ENCODE measurements around the gene PDPK1.
A peak's percentile ranks its signal among the peaks of the same experiment; 100 is the strongest.
"Not testable (repeated sequence)": the region's sequence is repeated elsewhere in the genome, so short reads cannot be mapped to it uniquely, and the experiment has no call there.

The PDPK1 gene

GRCh38 chr16:2596747-2597559, 59.1 kb downstream of the PDPK1 start:
- intact Hi-C loops (cut with DNase I), result loop anchor here (10.0 kb wide), 1 partner anchor 62 kb away; the partner anchor contains the start of genes CEMP1 and PDPK1
- peak in 1 of 42 donors; percentile 17 for DNase-seq

GRCh38 chr16:2597560-2597902, 59.7 kb downstream of the PDPK1 start:
- intact Hi-C loops (cut with DNase I), result loop anchor here (10.0 kb wide), 1 partner anchor 63 kb away; the partner anchor contains the start of genes CEMP1 and PDPK1
- peak in 2 of 42 donors; percentile 3 to 6 for DNase-seq

GRCh38 chr16:2598133-2598641, 60.4 kb downstream of the PDPK1 start:
- DNase-seq, result peak in 2 of 42 donors; percentile 4 to 7
- intact Hi-C loops (cut with DNase I), result loop anchor here (10.0 kb wide), 1 partner anchor 63 kb away; the partner anchor contains the start of genes CEMP1 and PDPK1

- DNase-seq, result peak in 2 of 42 donors; percentile 6 to 8
- intact Hi-C loops (cut with DNase I), result loop anchor here (10.0 kb wide), 1 partner anchor 64 kb away; the partner anchor contains the start of genes CEMP1 and PDPK1
Observed at GRCh38 chr16:2598723-2599122, 60.9 kb downstream of the PDPK1 start.

GRCh38 chr16:2599165-2599564, 61.3 kb downstream of the PDPK1 start:
- DNase-seq, result not testable (repeated sequence)

GRCh38 chr16:2599785-2600184, 62.0 kb downstream of the PDPK1 start:
- DNase-seq, result peak in 2 of 42 donors; percentile 8 to 14
- intact Hi-C loops (cut with DNase I), result loop anchor here (10.0 kb wide), 1 partner anchor 65 kb away; the partner anchor contains the start of genes CEMP1 and PDPK1

More at GRCh38 chr16:2599165-2599564, 61.3 kb downstream of the PDPK1 start:
- intact Hi-C loops (cut with DNase I), result loop anchor here (10.0 kb wide), 1 partner anchor 64 kb away; the partner anchor contains the start of genes CEMP1 and PDPK1

GRCh38 chr16:2601301-2602025, 63.6 kb downstream of the PDPK1 start:
- DNase-seq, result peak in 5 of 42 donors; percentile 3 to 26 (median 6)
- intact Hi-C loops (cut with DNase I), result not testable (repeated sequence)

- DNase-seq; intact Hi-C loops (cut with DNase I): not testable (repeated sequence)
Observed at GRCh38 chr16:2602175-2602574, 64.4 kb downstream of the PDPK1 start.

GRCh38 chr16:2603165-2604015, 65.6 kb downstream of the PDPK1 start:
- peak; percentile 89 to 99 (median 96) for DNase-seq
- intact Hi-C loops (cut with DNase I), result no loop called here

- DNase-seq, result peak in 2 of 42 donors; percentile 12 to 13
- intact Hi-C loops (cut with DNase I), result not testable (repeated sequence)
Observed at GRCh38 chr16:2604016-2604369, 66.2 kb downstream of the PDPK1 start.

- intact Hi-C loops (cut with DNase I); DNase-seq: not testable (repeated sequence)
Observed at GRCh38 chr16:2606820-2607219, 69.0 kb downstream of the PDPK1 start.

- DNase-seq; intact Hi-C loops (cut with DNase I): not testable (repeated sequence)
Observed at GRCh38 chr16:2609345-2609744, 71.5 kb downstream of the PDPK1 start.

GRCh38 chr16:2609827-2610470, 72.1 kb downstream of the PDPK1 start:
- intact Hi-C loops (cut with DNase I), result no loop called here
- DNase-seq, result peak in 3 of 42 donors; percentile 8 to 12 (median 10)

- intact Hi-C loops (cut with DNase I), result no loop called here
- DNase-seq, result peak in 3 of 42 donors; percentile 10 to 14 (median 14)
Observed at GRCh38 chr16:2610781-2611498, 73.1 kb downstream of the PDPK1 start.

- intact Hi-C loops (cut with DNase I), result no loop called here
- DNase-seq, result peak in 2 of 42 donors; percentile 6 to 7
Observed at GRCh38 chr16:2611499-2611862, 73.7 kb downstream of the PDPK1 start.

- intact Hi-C loops (cut with DNase I), result not testable (repeated sequence)
- DNase-seq, result peak in 2 of 42 donors; percentile 3 to 6
Observed at GRCh38 chr16:2611877-2612276, 74.1 kb downstream of the PDPK1 start.

- intact Hi-C loops (cut with DNase I), result not testable (repeated sequence)
Observed at GRCh38 chr16:2613251-2613650, 75.4 kb downstream of the PDPK1 start.

More at GRCh38 chr16:2613251-2613650, 75.4 kb downstream of the PDPK1 start:
- DNase-seq, result peak in 2 of 42 donors; percentile 1 to 6
